OCI-LY7 (cell line): Measurements from ENCODE around the gene FLACC1.

ENCODE experiments used
- EZH2phosphoT487 ChIP-seq: fragments of 200-600 bp; sonication (generic); IDR thresholded peaks from 2 replicates; pipeline ENCODE4 v1.6.1; 2018; ENCODE audit warnings: low read depth, borderline replicate concordance, mild to moderate bottlenecking, mixed run types, antibody characterized with exemption, low read length, moderate library complexity, mixed read lengths
- TF ChIP-seq, protein P1 (sequence below): fragments of 200-600 bp; sonication (generic); conservative IDR thresholded peaks from 2 replicates; pipeline ENCODE4 v1.5.1; 2014; ENCODE audit warnings: mild to moderate bottlenecking, antibody characterized with exemption, low read length, moderate library complexity, mixed read lengths

DNA sequence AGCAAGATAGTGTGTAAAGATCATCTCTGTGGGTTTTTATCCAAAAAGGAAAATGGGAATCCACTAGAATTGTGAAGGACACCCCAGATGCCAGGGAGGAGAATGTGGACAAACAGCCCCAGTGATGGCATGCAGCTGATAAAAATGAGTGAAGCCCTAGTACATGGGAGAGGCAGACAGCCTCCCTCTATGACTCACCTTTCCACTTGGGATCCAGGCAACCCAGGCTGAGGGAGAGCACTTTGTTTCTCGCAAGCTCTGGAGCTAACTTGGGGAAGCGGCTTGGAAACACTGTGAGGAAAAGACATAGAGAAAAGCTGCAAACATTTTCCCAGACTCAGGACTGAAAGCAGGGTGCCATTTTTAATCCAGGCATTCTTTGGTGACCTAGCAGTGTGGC, 5.3 kb upstream of the FLACC1 start:
- TF ChIP-seq, protein P1, sequence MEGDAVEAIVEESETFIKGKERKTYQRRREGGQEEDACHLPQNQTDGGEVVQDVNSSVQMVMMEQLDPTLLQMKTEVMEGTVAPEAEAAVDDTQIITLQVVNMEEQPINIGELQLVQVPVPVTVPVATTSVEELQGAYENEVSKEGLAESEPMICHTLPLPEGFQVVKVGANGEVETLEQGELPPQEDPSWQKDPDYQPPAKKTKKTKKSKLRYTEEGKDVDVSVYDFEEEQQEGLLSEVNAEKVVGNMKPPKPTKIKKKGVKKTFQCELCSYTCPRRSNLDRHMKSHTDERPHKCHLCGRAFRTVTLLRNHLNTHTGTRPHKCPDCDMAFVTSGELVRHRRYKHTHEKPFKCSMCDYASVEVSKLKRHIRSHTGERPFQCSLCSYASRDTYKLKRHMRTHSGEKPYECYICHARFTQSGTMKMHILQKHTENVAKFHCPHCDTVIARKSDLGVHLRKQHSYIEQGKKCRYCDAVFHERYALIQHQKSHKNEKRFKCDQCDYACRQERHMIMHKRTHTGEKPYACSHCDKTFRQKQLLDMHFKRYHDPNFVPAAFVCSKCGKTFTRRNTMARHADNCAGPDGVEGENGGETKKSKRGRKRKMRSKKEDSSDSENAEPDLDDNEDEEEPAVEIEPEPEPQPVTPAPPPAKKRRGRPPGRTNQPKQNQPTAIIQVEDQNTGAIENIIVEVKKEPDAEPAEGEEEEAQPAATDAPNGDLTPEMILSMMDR, result no peak
- no peak for TF ChIP-seq EZH2phosphoT487
